IPS-20b (cell line): ENCODE measurements around the gene SIK2.
"Not testable (repeated sequence)": the region's sequence is repeated elsewhere in the genome, so short reads cannot be mapped to it uniquely, and the experiment has no call there.

Experiments used
- H3K27ac ChIP-seq: one replicate; pipeline ENCODE4 v1.5.1; 2013; ENCODE audit warnings: low read length
- H3K27me3 ChIP-seq: 2 replicates; pipeline ENCODE4 v1.6.1; 2013; ENCODE audit warnings: mild to moderate bottlenecking, low read length, inconsistent platforms; ENCODE audit not compliant: insufficient read depth
- H3K36me3 ChIP-seq: 2 replicates; pipeline ENCODE4 v1.6.1; 2013; ENCODE audit warnings: low read depth, mild to moderate bottlenecking, inconsistent platforms, low read length, moderate library complexity; ENCODE audit not compliant: insufficient read depth
- H3K4me1 ChIP-seq: 2 replicates; pipeline ENCODE4 v1.6.1; 2013; ENCODE audit warnings: mild to moderate bottlenecking, control low read depth, inconsistent platforms, low read length, moderate library complexity; ENCODE audit not compliant: insufficient read depth
- H3K4me3 ChIP-seq: 2 replicates; pipeline ENCODE4 v1.5.1; 2013; ENCODE audit warnings: mild to moderate bottlenecking, low read length, inconsistent platforms
- H3K9ac ChIP-seq: 2 replicates; pipeline ENCODE4 v1.6.1; 2013; ENCODE audit warnings: low read depth, mild to moderate bottlenecking, inconsistent platforms, low read length, moderate library complexity
- H3K9me3 ChIP-seq: 2 replicates; pipeline ENCODE4 v1.6.1; 2013; ENCODE audit warnings: mild to moderate bottlenecking, low read depth, low read length, inconsistent platforms; ENCODE audit not compliant: insufficient read depth

Gene SIK2

GRCh38 chr11:111771205-111771604 lies 169.0 kb downstream of the SIK2 start:
- H3K4me3 ChIP-seq, H3K4me1 ChIP-seq, H3K9me3 ChIP-seq, H3K27me3 ChIP-seq, H3K27ac ChIP-seq, H3K36me3 ChIP-seq, H3K9ac ChIP-seq: not testable (repeated sequence)

- H3K4me3 ChIP-seq, result no peak overlapping the region
- no peaks in the 10 kb centered on the region for H3K36me3 ChIP-seq
- H3K4me1 ChIP-seq, result peaks cover 3% of the 10 kb centered on the region; the same call in 1 of the 2 replicates
- no peak overlapping the region for H3K27ac ChIP-seq
- H3K9ac ChIP-seq, result no peak overlapping the region
- no peaks in the 10 kb centered on the region for H3K27me3 ChIP-seq
- H3K9me3 ChIP-seq, result no peaks in the 10 kb centered on the region
Measured at GRCh38 chr11:111772535-111772934, 170.3 kb downstream of the SIK2 start.

- Histone ChIP-seq H3K4me1 (peaks cover 3% of the 10 kb centered on the region; the same call in 1 of the 2 replicates), H3K4me3 (no peak overlapping the region), H3K36me3 (no peaks in the 10 kb centered on the region), H3K9ac (no peak overlapping the region), H3K27ac (no peak overlapping the region), H3K9me3 (no peaks in the 10 kb centered on the region), H3K27me3 (no peaks in the 10 kb centered on the region)
Measured at GRCh38 chr11:111774955-111775710, 172.9 kb downstream of the SIK2 start.

GRCh38 chr11:111776398-111777093 lies 174.3 kb downstream of the SIK2 start:
- Histone ChIP-seq H3K4me1 (no peaks in the 10 kb centered on the region), H3K4me3 (no peak overlapping the region), H3K27ac (no peak overlapping the region), H3K27me3 (no peaks in the 10 kb centered on the region), H3K9ac (no peak overlapping the region), H3K9me3 (no peaks in the 10 kb centered on the region), H3K36me3 (no peaks in the 10 kb centered on the region)

- Histone ChIP-seq H3K27me3 (no peaks in the 10 kb centered on the region), H3K27ac (no peak overlapping the region), H3K4me1 (no peaks in the 10 kb centered on the region), H3K4me3 (no peak overlapping the region), H3K9me3 (no peaks in the 10 kb centered on the region), H3K36me3 (no peaks in the 10 kb centered on the region), H3K9ac (no peak overlapping the region)
Measured at GRCh38 chr11:111777094-111778046, 175.1 kb downstream of the SIK2 start.

GRCh38 chr11:111778047-111778558 lies 175.9 kb downstream of the SIK2 start:
- Histone ChIP-seq H3K9ac (no peak overlapping the region), H3K9me3 (no peaks in the 10 kb centered on the region), H3K27ac (no peak overlapping the region), H3K27me3 (no peaks in the 10 kb centered on the region), H3K4me1 (no peaks in the 10 kb centered on the region), H3K36me3 (no peaks in the 10 kb centered on the region), H3K4me3 (no peak overlapping the region)

GRCh38 chr11:111779118-111779517 lies 176.9 kb downstream of the SIK2 start:
- Histone ChIP-seq H3K27ac (no peak overlapping the region), H3K27me3 (no peaks in the 10 kb centered on the region), H3K4me3 (no peak overlapping the region), H3K4me1 (no peaks in the 10 kb centered on the region), H3K36me3 (no peaks in the 10 kb centered on the region), H3K9me3 (no peaks in the 10 kb centered on the region), H3K9ac (no peak overlapping the region)
